OCI-LY1 (cell line): ENCODE data around the gene CPVL.

Experiments
- EZH2 ChIP-seq: fragments of 200-600 bp; sonication (generic), shearing (Covaris generic); IDR thresholded peaks from 2 replicates; pipeline ENCODE4 v1.8.0; 2017; ENCODE audit warnings: borderline replicate concordance, mixed run types, mild to moderate bottlenecking, antibody characterized with exemption, low read length, moderate library complexity, mixed read lengths
- TF ChIP-seq, protein P1 (sequence below): fragments of 200-600 bp; sonication (generic), shearing (Covaris generic); IDR thresholded peaks from 2 replicates; pipeline ENCODE4 v1.5.1; 2017; ENCODE audit warnings: mild to moderate bottlenecking, antibody characterized with exemption, low read length, moderate library complexity, mixed read lengths

DNA sequence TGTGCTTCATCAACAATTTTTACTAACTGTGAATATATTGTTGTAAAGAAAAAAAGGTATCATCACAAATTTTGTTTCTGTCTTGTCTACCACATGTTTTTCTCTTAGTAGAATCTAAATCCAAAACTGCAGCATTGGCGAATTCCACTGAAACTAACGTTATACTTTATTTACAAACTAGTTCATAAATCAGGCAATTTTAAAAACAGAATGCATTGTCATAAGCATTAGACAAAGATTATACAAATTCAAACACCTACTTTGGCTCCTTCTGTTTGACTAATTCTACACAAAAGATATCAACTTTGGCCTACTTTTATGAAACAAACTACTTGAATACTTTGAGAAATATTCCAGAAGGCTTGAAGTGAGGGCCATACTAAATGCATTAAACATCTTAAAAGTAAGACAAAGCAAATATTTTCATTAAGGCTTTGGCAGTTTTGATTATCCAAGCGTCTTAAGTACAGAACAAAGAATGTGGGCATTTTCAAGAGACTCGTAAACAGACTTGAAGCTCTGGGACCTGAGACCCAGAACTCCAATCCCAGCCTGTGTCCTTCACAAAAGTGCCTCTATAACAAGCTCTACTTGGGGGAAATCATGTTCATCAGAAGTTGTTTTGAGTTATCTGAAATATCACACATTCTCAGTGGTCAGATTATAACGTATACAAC lies 81.0 kb downstream of the CPVL start:
- no peak for TF ChIP-seq EZH2
- TF ChIP-seq, protein P1, sequence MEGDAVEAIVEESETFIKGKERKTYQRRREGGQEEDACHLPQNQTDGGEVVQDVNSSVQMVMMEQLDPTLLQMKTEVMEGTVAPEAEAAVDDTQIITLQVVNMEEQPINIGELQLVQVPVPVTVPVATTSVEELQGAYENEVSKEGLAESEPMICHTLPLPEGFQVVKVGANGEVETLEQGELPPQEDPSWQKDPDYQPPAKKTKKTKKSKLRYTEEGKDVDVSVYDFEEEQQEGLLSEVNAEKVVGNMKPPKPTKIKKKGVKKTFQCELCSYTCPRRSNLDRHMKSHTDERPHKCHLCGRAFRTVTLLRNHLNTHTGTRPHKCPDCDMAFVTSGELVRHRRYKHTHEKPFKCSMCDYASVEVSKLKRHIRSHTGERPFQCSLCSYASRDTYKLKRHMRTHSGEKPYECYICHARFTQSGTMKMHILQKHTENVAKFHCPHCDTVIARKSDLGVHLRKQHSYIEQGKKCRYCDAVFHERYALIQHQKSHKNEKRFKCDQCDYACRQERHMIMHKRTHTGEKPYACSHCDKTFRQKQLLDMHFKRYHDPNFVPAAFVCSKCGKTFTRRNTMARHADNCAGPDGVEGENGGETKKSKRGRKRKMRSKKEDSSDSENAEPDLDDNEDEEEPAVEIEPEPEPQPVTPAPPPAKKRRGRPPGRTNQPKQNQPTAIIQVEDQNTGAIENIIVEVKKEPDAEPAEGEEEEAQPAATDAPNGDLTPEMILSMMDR = no peak
